OCI-LY7 (cell line): ENCODE results near the gene CLCN6. TPM values are rescaled to one million over a fixed set of nuclear protein-coding genes. Genes with fewer than 3 reads are reported as not detected.

Experiments
- BruUV-seq: library from RNA; stranded (reverse); fragments of 400-500 nt; replicated peaks from 2 replicates; lab custom pipeline; 2021; lab: Mats Ljungman, UMichigan
- CTCF ChIA-PET: fragments of 300-600 bp; sonication (Branson Sonifier 250); formaldehyde crosslinking; loops from one replicate; lab custom pipeline; 2022; ENCODE audit warnings: antibody characterized with exemption; ENCODE audit not compliant: unreplicated experiment; lab: Charles Lee
- POLR2A ChIA-PET: fragments of 300-600 bp; sonication (Branson Sonifier 250); formaldehyde crosslinking; loops from one replicate; lab custom pipeline; 2022; ENCODE audit warnings: antibody characterized with exemption; lab: Charles Lee
- DNase-seq: peaks from one replicate; pipeline ENCODE4 v3.0.0-alpha.2; 2015; ENCODE audit warnings: low spot score
- H2AFZ ChIP-seq: fragments of 200-600 bp; sonication (generic), shearing (Covaris generic); 2 replicates; pipeline ENCODE4 v1.6.1; 2014; ENCODE audit warnings: mild to moderate bottlenecking, antibody characterized with exemption, low read length, moderate library complexity
- H3K27ac ChIP-seq: fragments of 200-600 bp; sonication (generic); 2 replicates; pipeline ENCODE4 v1.5.1; 2014; ENCODE audit warnings: mixed run types, low read depth, mild to moderate bottlenecking, moderate library complexity, low read length, inconsistent platforms; ENCODE audit not compliant: poor library complexity, severe bottlenecking
- H3K36me3 ChIP-seq: fragments of 200-600 bp; sonication (generic); 2 replicates; pipeline ENCODE4 v1.6.1; 2014; ENCODE audit warnings: mild to moderate bottlenecking, antibody characterized with exemption, low read length, moderate library complexity, mixed read lengths; ENCODE audit not compliant: insufficient read depth
- H3K4me1 ChIP-seq: fragments of 200-600 bp; sonication (generic); 2 replicates; pipeline ENCODE4 v1.5.1; 2014; ENCODE audit warnings: mild to moderate bottlenecking, low read length; ENCODE audit not compliant: insufficient read depth, poor library complexity, severe bottlenecking
- H3K4me2 ChIP-seq: fragments of 200-600 bp; sonication (generic); 2 replicates; pipeline ENCODE4 v1.6.1; 2014; ENCODE audit warnings: mild to moderate bottlenecking, low read length
- H3K4me3 ChIP-seq: fragments of 200-600 bp; sonication (generic); 2 replicates; pipeline ENCODE4 v1.5.1; 2014; ENCODE audit warnings: mild to moderate bottlenecking, low read depth, low read length; ENCODE audit not compliant: poor library complexity, severe bottlenecking
- H3K79me2 ChIP-seq: fragments of 200-600 bp; sonication (generic); 2 replicates; pipeline ENCODE4 v1.6.1; 2016; ENCODE audit warnings: low read depth, mild to moderate bottlenecking, low read length, moderate library complexity, mixed read lengths; ENCODE audit not compliant: insufficient read depth
- H3K9me2 ChIP-seq: fragments of 200-600 bp; sonication (generic); 2 replicates; pipeline ENCODE4 v1.6.1; 2016; ENCODE audit warnings: mild to moderate bottlenecking, low read length, mixed read lengths; ENCODE audit not compliant: insufficient read depth
- H3K9me3 ChIP-seq: fragments of 200-600 bp; sonication (generic); 2 replicates; pipeline ENCODE4 v1.6.1; 2014; ENCODE audit warnings: mild to moderate bottlenecking, mixed run types, low read length, mixed read lengths
- H4K20me1 ChIP-seq: fragments of 200-600 bp; sonication (generic); 2 replicates; pipeline ENCODE4 v1.6.1; 2014; ENCODE audit warnings: mild to moderate bottlenecking, antibody characterized with exemption, low read length, moderate library complexity, mixed read lengths; ENCODE audit not compliant: insufficient read depth
- EZH2phosphoT487 ChIP-seq: fragments of 200-600 bp; sonication (generic); IDR thresholded peaks from 2 replicates; pipeline ENCODE4 v1.6.1; 2018; ENCODE audit warnings: low read depth, borderline replicate concordance, mild to moderate bottlenecking, mixed run types, antibody characterized with exemption, low read length, moderate library complexity, mixed read lengths
- intact Hi-C: fragments of 100-400 bp; cut with micrococcal nuclease; formaldehyde crosslinking; loops from one replicate; pipeline ENCODE4 v1.10.0; 2022; ENCODE audit not compliant: unreplicated experiment
- small RNA-seq: library from RNA; depleted of rRNA; stranded (forward); fragments of <200 nt; gene quantifications from one replicate; pipeline ENCODE3, GENCODE V24; 2014
- total RNA-seq, 2 experiments: library from RNA; depleted of rRNA in 1 of 2; stranded (reverse); fragments of >200 nt in 1 of 2; shearing (Covaris generic) in 1 of 2; gene quantifications; 2 replicates each; pipeline ENCODE4 v1.2.3, GENCODE V29; 2014 to 2022
- TF ChIP-seq, protein P1 (sequence below): fragments of 200-600 bp; sonication (generic); conservative IDR thresholded peaks from 2 replicates; pipeline ENCODE4 v1.5.1; 2014; ENCODE audit warnings: mild to moderate bottlenecking, antibody characterized with exemption, low read length, moderate library complexity, mixed read lengths

Gene CLCN6
- total RNA-seq, 2 experiments from 2014 or later: 19.7 to 65.8 TPM

DNA sequence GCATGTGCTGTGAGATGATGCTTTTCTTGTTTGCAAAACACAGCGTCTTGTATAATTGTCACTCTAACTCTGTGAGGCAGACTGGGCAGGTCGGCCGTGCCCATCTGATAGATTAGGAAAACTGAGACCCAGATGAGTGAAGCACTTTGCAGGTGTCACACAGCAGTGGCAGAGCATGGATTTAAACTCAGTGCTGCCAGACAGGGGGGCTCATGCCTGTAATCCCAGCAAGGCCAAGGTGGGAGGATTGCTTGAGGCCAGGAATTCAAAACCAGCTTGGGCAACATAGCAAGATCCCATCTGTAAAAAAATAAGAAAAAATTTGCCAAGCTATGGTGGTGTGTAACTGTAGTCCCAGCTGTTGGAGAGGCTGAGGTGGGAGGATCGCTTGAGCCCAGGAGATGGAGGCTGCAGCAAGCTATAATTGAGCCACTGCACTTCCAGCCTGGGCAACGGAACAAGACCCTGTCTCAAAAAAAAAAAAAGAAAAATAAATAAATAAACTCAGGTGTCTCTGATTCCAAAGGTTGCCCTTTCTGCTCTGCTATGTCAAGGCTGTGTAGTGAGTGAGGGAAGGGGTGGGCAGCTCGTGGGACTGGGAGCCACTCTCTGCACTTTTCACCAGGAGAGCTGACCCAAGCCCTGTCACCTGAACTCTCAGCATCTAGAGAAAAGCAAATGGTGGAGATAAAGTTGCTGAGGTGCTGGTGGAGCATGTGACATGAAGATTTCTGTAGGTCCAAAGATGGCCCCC, 85.6 kb downstream of the CLCN6 start:
- intact Hi-C loops: no loop called here
- TF ChIP-seq EZH2phosphoT487: no peak
- TF ChIP-seq, protein P1, sequence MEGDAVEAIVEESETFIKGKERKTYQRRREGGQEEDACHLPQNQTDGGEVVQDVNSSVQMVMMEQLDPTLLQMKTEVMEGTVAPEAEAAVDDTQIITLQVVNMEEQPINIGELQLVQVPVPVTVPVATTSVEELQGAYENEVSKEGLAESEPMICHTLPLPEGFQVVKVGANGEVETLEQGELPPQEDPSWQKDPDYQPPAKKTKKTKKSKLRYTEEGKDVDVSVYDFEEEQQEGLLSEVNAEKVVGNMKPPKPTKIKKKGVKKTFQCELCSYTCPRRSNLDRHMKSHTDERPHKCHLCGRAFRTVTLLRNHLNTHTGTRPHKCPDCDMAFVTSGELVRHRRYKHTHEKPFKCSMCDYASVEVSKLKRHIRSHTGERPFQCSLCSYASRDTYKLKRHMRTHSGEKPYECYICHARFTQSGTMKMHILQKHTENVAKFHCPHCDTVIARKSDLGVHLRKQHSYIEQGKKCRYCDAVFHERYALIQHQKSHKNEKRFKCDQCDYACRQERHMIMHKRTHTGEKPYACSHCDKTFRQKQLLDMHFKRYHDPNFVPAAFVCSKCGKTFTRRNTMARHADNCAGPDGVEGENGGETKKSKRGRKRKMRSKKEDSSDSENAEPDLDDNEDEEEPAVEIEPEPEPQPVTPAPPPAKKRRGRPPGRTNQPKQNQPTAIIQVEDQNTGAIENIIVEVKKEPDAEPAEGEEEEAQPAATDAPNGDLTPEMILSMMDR: no peak
- DNase-seq: no peak
- no peaks in the 10 kb centered on the region for H3K4me1 ChIP-seq
- no peak overlapping the region for H3K4me2 ChIP-seq
- H2AFZ ChIP-seq: no peak overlapping the region
- ChIA-PET CTCF (interaction anchor here (0.6 to 1.7 kb wide), 4 partner anchors 14 to 242 kb away, joined by 3 to 6 read pairs (median 3); no protein-coding TSS in a partner anchor), POLR2A (interaction anchor here (0.6 to 2.5 kb wide), 2 partner anchors 16 to 174 kb away, joined by 3 to 10 read pairs; no protein-coding TSS in a partner anchor)
- no peaks in the 10 kb centered on the region for H4K20me1 ChIP-seq
- H3K9me2 ChIP-seq: no peaks in the 10 kb centered on the region
- no peaks in the 10 kb centered on the region for H3K9me3 ChIP-seq
- no peaks in the 10 kb centered on the region for H3K79me2 ChIP-seq
- H3K27ac ChIP-seq: no peak overlapping the region
- no peaks in the 10 kb centered on the region for H3K36me3 ChIP-seq
- BruUV-seq: no TSS peak
- H3K4me3 ChIP-seq: no peak overlapping the region

Small RNA genes within 50 kb of the gene (small RNA-seq; reads per million reads assigned to genes)
- gene RF02156 (not detected), gene RF02157 (not detected), gene RF02158 (not detected)

Other genes starting within 250 kb of the CLCN6 start
- 1.8 and 2.7 TPM in 2 replicates for gene FBXO2, start 151.8 kb upstream of the CLCN6 start, total RNA-seq (2014; rRNA removed; shearing (Covaris generic))
- 6.0 and 6.1 TPM in 2 replicates for gene FBXO2, start 151.8 kb upstream of the CLCN6 start, total RNA-seq (2022)
- 11.4 and 16.2 TPM in 2 replicates for gene FBXO44, start 151.3 kb upstream of the CLCN6 start, total RNA-seq (2014; rRNA removed; shearing (Covaris generic))
- gene FBXO44, start 151.3 kb upstream of the CLCN6 start, total RNA-seq (2022): 16.4 and 20.8 TPM in 2 replicates
- 0.38 and 0.57 TPM in 2 replicates for gene FBXO6, start 142.0 kb upstream of the CLCN6 start, total RNA-seq (2014; rRNA removed; shearing (Covaris generic))
- 1.4 and 1.7 TPM in 2 replicates for gene FBXO6, start 142.0 kb upstream of the CLCN6 start, total RNA-seq (2022)
- 121 and 144 TPM in 2 replicates for gene MAD2L2, start 125.0 kb upstream of the CLCN6 start, total RNA-seq (2014; rRNA removed; shearing (Covaris generic))
- 89.7 and 97.8 TPM in 2 replicates for gene MAD2L2, start 125.0 kb upstream of the CLCN6 start, total RNA-seq (2022)
- 0.05 and 0.19 TPM in 2 replicates for gene DRAXIN, start 114.5 kb upstream of the CLCN6 start, total RNA-seq (2014; rRNA removed; shearing (Covaris generic))
- 0.11 and 0.15 TPM in 2 replicates for gene DRAXIN, start 114.5 kb upstream of the CLCN6 start, total RNA-seq (2022)
- gene AGTRAP, start 70.1 kb upstream of the CLCN6 start, total RNA-seq (2014; rRNA removed; shearing (Covaris generic)): 20.5 and 40.0 TPM in 2 replicates
- 34.7 and 36.1 TPM in 2 replicates for gene AGTRAP, start 70.1 kb upstream of the CLCN6 start, total RNA-seq (2022)
- 4.2 and 8.0 TPM in 2 replicates for gene C1orf167, start 44.0 kb upstream of the CLCN6 start, total RNA-seq (2014; rRNA removed; shearing (Covaris generic))
- gene C1orf167, start 44.0 kb upstream of the CLCN6 start, total RNA-seq (2022): 1.7 and 3.9 TPM in 2 replicates
- gene MTHFR, start 227 bp upstream of the CLCN6 start, total RNA-seq (2014; rRNA removed; shearing (Covaris generic)): 31.3 and 31.6 TPM in 2 replicates
- 54.6 and 58.0 TPM in 2 replicates for gene MTHFR, start 227 bp upstream of the CLCN6 start, total RNA-seq (2022)
- not detected in 2 replicates for gene NPPA, start 41.6 kb downstream of the CLCN6 start, total RNA-seq (2014; rRNA removed; shearing (Covaris generic))
- not detected in 2 replicates for gene NPPA, start 41.6 kb downstream of the CLCN6 start, total RNA-seq (2022)
- not detected in 2 replicates for gene NPPB, start 52.8 kb downstream of the CLCN6 start, total RNA-seq (2014; rRNA removed; shearing (Covaris generic))
- not detected in 2 replicates for gene NPPB, start 52.8 kb downstream of the CLCN6 start, total RNA-seq (2022)
- 42.3 and 48.3 TPM in 2 replicates for gene KIAA2013, start 120.2 kb downstream of the CLCN6 start, total RNA-seq (2014; rRNA removed; shearing (Covaris generic))
- 43.7 and 47.2 TPM in 2 replicates for gene KIAA2013, start 120.2 kb downstream of the CLCN6 start, total RNA-seq (2022)
- 9.4 and 11.3 TPM in 2 replicates for gene PLOD1, start 128.5 kb downstream of the CLCN6 start, total RNA-seq (2014; rRNA removed; shearing (Covaris generic))
- gene PLOD1, start 128.5 kb downstream of the CLCN6 start, total RNA-seq (2022): 9.7 and 11.7 TPM in 2 replicates
- gene MFN2, start 174.3 kb downstream of the CLCN6 start, total RNA-seq (2014; rRNA removed; shearing (Covaris generic)): 28.3 and 32.2 TPM in 2 replicates
- 52.7 and 55.9 TPM in 2 replicates for gene MFN2, start 174.3 kb downstream of the CLCN6 start, total RNA-seq (2022)
- 75.2 and 102 TPM in 2 replicates for gene MIIP, start 213.3 kb downstream of the CLCN6 start, total RNA-seq (2014; rRNA removed; shearing (Covaris generic))
- 48.5 and 57.9 TPM in 2 replicates for gene MIIP, start 213.3 kb downstream of the CLCN6 start, total RNA-seq (2022)